HG02870 (cell line): ENCODE measurements around the gene PAMR1.
A peak's percentile ranks its signal among the peaks of the same experiment; 100 is the strongest.

Experiments
- ATAC-seq: cut with Tn5 transposase; IDR thresholded peaks from one replicate; pipeline ENCODE4 v1.9.1; 2021; ENCODE audit warnings: mild to moderate bottlenecking, moderate library complexity; ENCODE audit not compliant: unreplicated experiment

PAMR1 gene

DNA sequence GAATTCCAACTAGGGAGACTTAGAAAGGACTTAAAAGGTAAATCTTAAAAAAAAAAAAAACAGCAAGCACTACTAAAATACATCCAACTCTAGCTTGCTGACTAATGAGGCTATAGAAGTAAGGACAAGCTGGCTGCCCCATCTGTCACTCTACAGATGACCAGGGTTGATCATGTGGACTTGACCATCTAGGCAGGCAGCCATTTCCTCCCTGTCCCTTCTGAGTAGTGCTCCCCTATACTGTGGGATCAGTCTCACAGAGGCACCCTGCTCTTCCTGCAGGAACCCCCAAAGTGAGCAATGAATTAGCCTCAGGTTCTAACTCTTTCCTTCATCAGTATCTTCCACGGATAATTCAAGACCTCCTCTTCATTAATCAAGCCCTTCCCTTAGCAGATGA lies 118.4 kb downstream of the PAMR1 start:
- ATAC-seq = no peak

DNA sequence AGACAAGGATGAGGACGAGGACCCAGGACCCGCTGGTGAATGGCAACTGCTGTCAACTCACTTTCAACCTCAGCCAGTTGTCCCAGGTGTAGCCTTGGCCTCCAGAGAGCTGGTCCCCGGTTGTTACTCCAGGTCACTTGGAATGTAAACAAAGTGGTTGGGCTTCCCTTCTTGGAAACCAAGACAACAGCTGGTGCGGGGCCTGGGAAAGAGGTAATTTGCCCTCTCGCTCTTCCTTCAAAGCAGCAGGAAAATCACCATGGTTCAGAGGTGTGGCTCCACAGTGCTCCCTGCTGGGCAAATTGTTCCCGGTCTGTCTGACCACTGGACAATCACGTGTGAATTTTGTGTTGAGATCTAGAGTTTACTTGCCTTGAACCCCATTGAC lies 121.0 kb downstream of the PAMR1 start:
- ATAC-seq = no peak

DNA sequence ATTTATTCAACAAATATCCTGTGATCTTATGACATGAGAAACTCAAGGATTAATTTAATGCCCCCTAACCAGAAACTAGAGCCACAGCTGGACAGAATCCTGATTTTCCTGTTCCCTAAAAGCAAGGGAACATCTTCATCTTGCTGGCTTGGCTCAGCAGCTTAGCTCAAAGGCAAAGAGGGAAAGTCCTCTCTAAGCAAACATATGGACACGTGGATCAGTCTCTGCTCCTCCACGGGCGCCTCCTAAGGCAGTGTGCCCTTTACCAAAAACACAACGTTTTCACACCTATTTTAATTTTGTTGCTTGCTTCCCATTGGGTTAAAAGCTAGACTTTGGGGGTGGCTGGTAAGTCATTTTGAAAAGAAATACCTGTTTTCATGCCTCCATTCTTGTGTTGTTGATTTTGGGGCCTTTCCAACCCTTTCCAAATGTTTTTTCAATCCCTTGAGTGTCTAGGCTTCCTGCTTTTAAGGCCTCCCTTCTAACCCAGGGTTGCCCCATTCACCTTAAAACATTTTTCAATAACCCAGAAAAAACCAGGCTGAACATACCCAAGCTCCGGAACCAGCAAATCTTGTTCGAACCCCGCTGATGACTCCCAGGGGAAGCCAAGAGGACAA lies 121.5 kb downstream of the PAMR1 start:
- ATAC-seq = no peak

DNA sequence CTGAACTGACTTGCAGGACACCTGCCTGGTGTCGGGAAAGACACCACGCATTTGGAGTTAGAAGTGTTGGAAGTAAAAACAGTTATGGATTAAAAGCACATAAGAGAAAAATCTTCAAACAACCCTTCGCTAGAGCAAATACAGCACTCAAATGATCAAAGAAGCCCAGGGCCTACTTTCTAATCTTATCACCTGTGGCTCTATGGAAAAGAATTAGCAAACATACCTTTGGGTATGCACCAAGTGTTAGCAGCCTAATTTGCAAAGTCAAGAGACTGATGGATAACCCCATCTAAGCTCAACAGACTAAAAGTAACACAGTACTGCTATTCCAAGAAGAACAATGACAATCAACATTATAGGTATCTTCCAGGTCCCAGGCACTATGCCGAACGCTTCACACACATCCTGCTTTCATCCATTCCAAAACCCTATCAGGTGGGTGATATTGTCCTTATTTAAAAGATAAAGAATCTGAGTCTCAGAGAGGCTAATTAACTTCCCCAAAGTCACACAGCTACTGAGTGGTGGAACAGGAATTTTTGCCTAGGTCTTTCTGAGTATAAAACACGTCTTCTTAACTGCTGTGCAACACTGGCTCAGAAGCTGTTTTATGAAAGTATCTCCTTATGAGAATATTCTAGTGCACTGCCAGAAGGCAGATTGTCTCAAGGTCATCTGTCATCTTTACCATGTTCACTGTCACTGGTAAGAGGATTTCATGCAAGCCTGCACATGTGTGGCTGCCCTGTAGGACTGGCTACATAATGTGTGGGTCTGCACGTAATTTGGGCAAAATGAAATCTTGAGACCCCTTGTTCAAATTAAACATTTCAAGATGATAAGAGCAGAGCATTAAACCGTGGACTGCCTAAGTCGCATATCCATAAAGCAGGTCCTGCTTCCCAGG lies 122.4 kb downstream of the PAMR1 start:
- no peak for ATAC-seq

DNA sequence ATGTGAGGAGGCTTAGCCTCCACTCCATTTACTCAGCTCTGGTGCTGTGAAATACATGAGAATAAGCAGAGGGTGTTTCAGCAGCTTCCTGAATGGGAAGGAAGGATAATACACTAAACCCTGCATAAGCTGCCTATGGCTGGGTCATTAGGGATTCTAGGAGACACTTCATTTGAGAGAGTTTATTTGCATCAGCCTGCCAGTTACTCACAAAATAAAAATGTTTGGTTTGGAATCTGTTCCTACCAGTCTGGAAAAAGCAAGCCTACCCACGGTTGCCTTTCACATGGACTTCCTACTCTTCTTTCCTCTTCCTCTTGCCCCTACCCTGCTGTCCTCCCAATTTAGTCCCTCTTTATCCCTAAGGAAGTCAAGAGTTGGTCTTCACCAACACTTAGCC lies 126.5 kb downstream of the PAMR1 start:
- no peak for ATAC-seq

DNA sequence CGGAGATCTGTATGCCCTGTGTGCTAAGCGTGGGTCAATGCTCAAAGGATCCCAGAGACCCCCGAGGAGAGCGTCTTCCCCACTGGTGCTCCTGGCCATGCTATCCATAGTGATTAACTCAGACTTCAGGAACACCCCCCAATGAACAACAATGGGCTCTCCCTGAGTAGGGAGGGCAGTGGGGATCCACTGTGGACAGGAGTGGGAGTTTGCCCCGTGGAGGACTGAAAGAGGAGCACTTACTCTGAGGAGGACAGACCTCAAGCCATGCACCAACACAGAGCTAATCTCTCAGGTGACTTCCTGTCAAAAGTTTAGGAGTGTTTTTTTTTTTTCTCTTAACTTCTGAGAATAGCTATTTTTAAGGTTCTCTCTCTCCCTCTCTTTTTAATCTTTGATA lies 130.5 kb downstream of the PAMR1 start:
- ATAC-seq = no peak

DNA sequence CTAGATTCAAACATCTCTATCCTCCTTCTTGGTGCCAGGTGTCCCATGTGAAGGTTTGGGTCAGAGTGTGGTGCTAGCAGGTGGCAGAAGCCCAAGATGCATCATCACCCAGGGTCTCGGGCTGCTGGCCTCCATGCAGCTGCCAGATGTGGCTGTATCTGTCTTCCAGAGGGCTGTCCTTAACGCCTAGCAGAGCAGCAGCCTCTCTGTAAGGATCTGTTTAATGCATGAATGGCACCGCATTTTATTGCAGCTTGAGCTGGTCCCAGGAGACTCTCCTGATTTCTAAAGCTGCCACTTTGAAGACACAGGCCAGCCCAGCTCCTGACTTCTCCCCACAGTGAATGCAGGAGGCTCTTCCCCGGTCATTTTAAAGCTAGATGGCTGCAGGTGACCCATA lies 132.3 kb downstream of the PAMR1 start:
- ATAC-seq = no peak

DNA sequence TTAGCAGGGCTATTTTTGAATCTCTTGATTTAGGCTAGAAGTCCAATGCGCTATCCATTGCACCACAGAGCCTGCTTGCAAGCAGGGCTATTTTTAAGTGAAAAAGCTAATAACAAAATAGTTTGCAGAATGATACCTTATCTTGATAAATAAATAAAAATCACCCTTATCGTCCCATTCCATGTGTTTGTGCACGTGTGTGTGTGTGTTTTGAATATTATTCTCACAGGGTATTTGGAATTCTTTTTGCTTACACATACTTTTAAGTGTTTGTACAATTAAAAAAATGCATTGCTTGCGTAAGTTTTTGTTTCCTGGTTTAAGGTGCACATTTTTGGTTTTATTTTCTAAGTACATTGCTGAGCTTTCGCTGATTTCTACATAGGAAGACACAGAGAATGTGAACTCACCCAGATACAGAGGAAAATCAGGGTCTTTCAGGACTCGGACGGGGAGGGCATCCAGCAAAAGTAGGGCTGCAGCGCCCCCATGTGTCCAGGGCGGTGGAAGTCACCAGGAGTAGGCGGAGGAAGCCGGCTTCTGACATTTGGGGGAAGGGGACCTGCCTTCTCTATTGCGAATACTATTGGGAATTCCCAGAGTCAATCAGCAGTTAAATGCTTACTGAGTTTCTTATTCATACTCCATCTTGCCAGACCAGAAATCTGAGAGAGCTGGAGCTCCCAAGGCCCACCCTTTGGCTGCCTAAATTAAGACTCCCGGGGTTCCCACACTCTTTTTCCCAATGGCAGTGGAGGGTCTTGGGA lies 133.3 kb downstream of the PAMR1 start:
- ATAC-seq = peak; percentile 43

DNA sequence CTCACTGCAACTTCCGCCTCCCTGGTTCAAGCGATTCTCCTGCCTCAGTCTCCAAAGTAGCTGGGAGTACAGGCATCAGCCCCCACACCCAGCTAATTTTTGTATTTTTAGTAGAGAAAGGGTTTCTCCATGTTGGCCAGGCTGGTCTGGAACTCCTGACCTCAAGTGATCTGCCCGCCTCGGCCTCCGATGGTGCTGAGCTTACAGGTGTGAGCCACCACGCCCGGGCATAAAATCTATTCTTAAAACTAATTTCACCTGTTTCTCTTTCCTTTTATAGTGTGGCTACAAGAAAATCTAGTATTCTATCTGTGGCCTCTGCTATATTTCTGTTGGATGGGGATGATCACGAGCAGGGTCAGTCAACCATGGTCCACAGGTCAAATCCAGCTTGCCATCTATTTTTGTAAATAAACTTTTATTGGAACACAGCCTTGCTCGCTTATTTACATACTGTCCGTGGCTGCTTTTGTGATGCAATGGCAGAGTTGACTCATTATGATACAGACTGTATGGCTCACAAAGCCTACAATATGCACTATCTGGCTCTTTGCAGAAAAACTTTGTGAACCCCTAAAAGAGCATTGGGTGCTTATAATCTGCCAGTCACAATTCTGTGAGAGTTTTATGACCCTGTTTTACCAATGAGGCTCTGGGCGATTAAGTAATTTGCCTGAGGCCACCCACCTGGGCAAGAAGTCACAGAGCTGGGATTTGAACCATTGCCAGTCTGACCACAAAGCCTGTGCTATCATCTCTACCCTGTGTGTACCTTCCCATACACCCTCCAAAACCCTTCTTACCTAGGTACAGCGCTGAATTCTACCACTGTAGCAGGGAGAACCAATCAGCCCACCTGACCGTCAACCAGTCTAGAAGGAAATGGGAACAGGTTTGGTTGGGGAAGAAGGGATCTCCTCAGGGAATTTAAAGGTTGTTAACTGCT lies 134.4 kb downstream of the PAMR1 start:
- ATAC-seq = peak; percentile 85

DNA sequence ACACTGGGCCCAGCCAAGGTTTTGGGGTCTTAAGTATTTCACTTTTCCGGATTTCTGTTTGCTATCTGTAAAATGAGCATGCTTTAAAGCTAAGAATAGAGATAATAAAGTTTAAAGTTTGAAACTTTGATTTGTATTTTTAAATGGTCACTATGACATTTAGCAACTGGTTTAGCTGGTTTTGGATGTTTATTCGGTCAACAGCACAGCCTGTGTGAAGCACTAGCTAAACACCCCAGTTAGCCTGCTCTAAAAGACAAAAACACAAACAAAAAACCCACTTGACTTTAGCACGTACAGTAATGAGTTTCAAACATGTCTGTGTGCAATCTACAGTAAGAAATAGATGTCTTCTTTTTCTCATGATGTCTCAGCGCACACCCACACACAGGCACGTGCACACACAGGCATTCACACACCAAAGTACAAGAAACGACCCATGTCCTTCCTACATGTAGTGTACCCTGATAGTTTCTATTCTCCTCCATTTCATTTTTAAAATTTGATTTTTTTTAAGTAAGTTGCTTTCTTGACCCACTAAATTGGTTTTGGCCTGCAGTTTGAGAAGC lies 135.4 kb downstream of the PAMR1 start:
- no peak for ATAC-seq

DNA sequence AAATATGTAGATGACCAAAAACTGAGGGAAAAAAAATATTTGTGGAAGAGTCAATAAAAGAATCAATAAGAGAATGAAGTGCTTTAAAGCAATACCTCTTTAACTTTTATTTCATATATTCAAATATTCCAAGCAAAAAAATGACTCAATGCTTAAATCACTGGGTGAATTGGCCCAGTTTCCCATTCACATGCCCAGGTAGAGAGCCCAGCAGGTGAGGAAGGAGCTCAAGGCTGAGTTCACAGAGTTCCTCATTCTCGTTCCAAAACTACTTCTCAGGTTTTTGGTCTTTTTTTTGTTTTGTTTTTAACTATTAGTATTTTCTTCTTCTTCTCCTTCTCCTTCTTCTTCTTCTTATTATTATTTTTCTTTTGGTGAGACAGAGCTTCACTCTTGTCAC lies 136.3 kb downstream of the PAMR1 start:
- no peak for ATAC-seq

DNA sequence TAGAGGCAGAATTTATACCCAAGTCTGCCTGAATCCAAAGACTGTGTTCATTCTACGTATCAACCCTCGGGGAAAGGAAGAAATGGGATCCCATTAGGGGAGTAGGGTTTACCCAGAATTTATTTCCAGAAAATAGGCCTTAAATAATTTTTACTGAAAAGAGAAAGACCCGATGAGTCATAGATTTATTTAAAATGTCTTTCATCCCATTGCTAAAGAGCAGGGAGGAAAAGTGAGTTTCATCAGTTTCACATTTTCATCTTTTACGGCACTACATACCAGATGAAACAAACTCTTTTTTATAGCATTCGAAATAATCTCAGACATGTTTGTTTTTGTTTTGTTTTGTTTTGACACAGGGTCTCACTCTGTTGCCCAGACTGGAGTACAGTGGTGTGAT lies 137.4 kb downstream of the PAMR1 start:
- ATAC-seq = no peak

DNA sequence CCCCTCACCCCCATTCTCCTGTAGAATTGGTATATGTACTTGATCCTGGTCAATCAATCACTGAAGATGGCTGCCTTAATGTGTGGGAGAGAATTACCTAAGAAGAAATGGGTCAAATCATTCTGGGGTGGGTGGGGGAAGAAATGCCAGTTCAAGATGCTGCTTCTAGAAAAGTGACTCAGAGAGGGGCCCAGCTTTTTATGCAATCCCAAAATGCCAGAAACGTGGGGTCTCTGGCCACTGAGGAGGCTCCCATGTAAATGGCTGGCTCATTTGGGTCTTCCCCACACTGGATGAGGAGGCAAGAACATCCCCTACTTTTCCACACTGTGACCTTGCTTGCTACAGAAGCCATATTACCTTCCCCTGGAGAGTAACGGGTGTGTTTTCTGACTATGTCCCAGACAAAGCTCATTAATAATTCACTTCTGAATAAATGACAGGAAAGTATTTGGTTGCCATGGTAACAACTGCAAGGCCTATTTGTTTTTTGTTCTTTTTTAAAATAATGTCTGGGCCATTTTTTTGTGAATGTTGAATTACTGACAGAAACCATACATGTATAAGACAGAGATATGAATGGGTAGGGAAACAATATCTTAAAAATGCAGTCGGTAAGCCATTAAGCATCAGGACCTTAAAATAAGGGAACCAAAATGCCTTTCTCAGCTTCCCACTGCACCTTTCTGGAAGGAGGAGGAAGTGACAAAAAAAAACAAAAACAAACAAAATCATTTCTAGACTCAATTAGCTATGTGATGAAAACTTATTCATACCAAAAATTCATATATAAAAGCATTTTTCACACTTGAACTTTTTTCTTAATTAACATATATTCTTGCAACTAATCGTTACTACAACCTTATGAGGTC lies 138.1 kb downstream of the PAMR1 start:
- no peak for ATAC-seq

DNA sequence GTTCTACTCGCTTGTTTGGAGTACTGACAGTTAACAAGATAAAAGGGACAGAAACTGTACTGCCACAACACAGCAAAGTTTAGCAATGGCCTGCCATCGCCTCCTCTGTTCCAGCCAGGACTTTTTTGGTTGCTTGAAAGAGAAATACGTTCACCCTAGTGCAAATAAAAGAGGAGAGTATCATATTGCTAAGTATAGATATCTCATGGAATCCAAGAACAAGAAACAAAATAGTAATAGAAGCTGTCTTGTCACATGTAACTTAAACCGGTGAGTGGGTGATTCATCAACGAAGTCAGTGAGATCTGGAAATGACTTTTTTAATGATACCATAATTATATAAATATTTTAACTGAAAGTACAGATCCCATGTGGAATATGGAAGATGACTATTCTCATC lies 141.5 kb downstream of the PAMR1 start:
- no peak for ATAC-seq
